Neuron (in vitro differentiated cells): ENCODE results near the gene ELFN2.

Experiments
- H2AFZ ChIP-seq: one replicate; pipeline ENCODE4 v1.6.1; 2013; ENCODE audit warnings: low read depth, mild to moderate bottlenecking, inconsistent platforms, low read length, moderate library complexity
- H3K27me3 ChIP-seq: one replicate; pipeline ENCODE4 v1.6.1; 2013; ENCODE audit warnings: low read length; ENCODE audit not compliant: insufficient read depth
- H3K36me3 ChIP-seq: one replicate; pipeline ENCODE4 v1.6.1; 2013; ENCODE audit warnings: low read length; ENCODE audit not compliant: insufficient read depth
- H3K4me1 ChIP-seq: one replicate; pipeline ENCODE4 v1.6.1; 2013; ENCODE audit warnings: low read length; ENCODE audit not compliant: insufficient read depth
- H3K4me3 ChIP-seq: 2 replicates; pipeline ENCODE4 v1.5.1; 2013; ENCODE audit warnings: mild to moderate bottlenecking, low read length, moderate library complexity
- H3K9me3 ChIP-seq: one replicate; pipeline ENCODE4 v1.6.1; 2013; ENCODE audit warnings: low read length

The ELFN2 gene

DNA sequence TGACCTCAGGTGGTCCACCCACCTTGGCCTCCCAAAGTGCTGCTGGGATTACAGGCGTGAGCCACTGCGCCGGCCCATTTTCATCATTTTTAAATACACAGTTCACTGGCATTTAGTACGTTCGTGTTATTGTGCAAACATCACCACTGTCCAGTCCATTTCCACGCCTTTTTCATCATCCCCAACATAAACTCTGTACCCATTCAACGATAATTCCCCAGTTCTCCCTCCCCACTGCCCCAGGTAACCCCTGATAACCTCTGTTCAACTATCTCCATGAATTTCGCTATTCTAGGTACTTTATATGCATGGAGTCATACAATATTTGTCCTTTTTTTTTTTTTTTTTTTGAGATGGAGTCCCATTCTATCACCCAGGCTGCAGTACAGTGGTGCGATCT lies 18.2 kb upstream of the ELFN2 start:
- Histone ChIP-seq H3K9me3 (peaks cover 4% of the 10 kb centered on the region), H3K36me3 (no peaks in the 10 kb centered on the region), H2AFZ (no peak overlapping the region), H3K4me1 (no peaks in the 10 kb centered on the region), H3K4me3 (no peak overlapping the region), H3K27me3 (peaks cover 8% of the 10 kb centered on the region)

GRCh38 chr22:37443977-37444376 lies 16.7 kb upstream of the ELFN2 start:
- no peaks in the 10 kb centered on the region for H3K4me1 ChIP-seq
- H3K9me3 ChIP-seq, result peaks cover 4% of the 10 kb centered on the region
- no peaks in the 10 kb centered on the region for H3K36me3 ChIP-seq
- H3K4me3 ChIP-seq, result no peak overlapping the region
- no peak overlapping the region for H2AFZ ChIP-seq
- peaks cover 3% of the 10 kb centered on the region for H3K27me3 ChIP-seq

DNA sequence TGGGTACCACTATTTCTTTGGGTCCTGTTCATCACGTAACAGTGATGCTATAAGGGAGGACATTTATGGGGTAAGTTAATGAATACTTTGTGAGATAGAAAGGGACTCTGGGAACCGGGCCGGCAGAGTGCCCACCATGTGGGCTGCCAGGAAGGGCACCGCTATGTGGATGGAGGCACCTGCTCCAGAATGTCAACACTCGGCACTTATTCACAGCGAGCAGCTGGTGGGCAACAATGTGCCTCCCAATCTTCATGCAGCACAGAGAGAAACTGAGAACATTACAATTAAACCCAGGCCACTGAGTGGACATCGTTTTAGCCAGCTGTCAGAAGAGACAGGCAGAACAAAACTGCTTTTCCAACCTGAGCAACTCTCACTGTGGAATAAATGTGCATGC lies 15.8 kb upstream of the ELFN2 start:
- no peaks in the 10 kb centered on the region for H3K36me3 ChIP-seq
- H3K9me3 ChIP-seq, result peaks cover 4% of the 10 kb centered on the region
- no peaks in the 10 kb centered on the region for H3K27me3 ChIP-seq
- no peak overlapping the region for H2AFZ ChIP-seq
- no peak overlapping the region for H3K4me3 ChIP-seq
- no peaks in the 10 kb centered on the region for H3K4me1 ChIP-seq

- no peaks in the 10 kb centered on the region for H3K4me1 ChIP-seq
- H3K4me3 ChIP-seq, result no peak overlapping the region
- no peaks in the 10 kb centered on the region for H3K36me3 ChIP-seq
- peaks cover 4% of the 10 kb centered on the region for H3K9me3 ChIP-seq
- H2AFZ ChIP-seq, result no peak overlapping the region
- no peaks in the 10 kb centered on the region for H3K27me3 ChIP-seq
These were observed 15.3 kb upstream of the ELFN2 start for GRCh38 chr22:37442537-37442936.

DNA sequence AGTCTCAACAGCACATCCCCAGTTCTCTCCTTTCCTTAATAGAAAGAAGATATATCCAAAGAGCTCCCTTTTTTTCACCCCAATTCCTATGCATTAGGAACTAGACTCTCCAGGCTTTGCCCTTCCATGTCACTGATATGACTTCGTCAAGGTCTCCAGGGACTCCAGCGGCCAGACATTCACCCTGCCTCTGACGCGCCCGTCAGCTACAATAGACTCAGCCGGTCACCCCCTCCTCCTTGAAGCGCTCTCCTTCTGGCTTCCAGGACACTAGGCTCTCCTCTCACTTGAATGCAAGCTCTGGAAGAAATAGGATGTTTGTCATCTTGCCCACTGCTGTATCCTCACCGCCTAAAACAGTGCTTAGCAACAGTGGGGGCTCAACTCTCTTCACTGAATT lies 14.9 kb upstream of the ELFN2 start:
- Histone ChIP-seq H3K4me1 (no peaks in the 10 kb centered on the region), H3K36me3 (no peaks in the 10 kb centered on the region), H3K4me3 (no peak overlapping the region), H3K9me3 (peaks cover 4% of the 10 kb centered on the region), H3K27me3 (no peaks in the 10 kb centered on the region), H2AFZ (no peak overlapping the region)

GRCh38 chr22:37440875-37441274 lies 13.6 kb upstream of the ELFN2 start:
- no peaks in the 10 kb centered on the region for H3K27me3 ChIP-seq
- H3K4me1 ChIP-seq, result no peaks in the 10 kb centered on the region
- H3K9me3 ChIP-seq, result peaks cover 4% of the 10 kb centered on the region
- H3K4me3 ChIP-seq, result no peak overlapping the region
- no peaks in the 10 kb centered on the region for H3K36me3 ChIP-seq
- no peak overlapping the region for H2AFZ ChIP-seq

DNA sequence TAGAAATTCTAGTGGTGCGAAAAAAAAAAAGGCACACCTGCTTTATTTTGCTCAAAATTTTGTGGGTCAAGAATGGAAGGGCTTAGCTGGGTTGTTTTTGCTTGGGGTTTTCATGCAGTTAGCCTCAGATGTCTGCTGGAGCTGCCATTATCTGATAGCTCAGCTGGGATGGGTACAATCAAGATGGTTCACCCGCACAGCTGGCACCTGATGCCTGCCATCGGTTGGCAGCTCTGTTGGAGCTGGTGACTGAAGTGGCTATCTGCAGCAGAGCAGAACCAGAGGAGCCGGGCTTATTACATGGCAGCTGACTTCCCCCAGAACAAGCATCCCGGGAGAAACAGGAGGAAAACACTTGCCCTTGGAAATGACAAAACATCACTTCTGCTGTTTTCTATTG lies 12.1 kb upstream of the ELFN2 start:
- H3K27me3 ChIP-seq, result peaks cover 9% of the 10 kb centered on the region
- no peak overlapping the region for H2AFZ ChIP-seq
- H3K4me3 ChIP-seq, result no peak overlapping the region
- no peaks in the 10 kb centered on the region for H3K4me1 ChIP-seq
- peaks cover 4% of the 10 kb centered on the region for H3K9me3 ChIP-seq
- no peaks in the 10 kb centered on the region for H3K36me3 ChIP-seq

DNA sequence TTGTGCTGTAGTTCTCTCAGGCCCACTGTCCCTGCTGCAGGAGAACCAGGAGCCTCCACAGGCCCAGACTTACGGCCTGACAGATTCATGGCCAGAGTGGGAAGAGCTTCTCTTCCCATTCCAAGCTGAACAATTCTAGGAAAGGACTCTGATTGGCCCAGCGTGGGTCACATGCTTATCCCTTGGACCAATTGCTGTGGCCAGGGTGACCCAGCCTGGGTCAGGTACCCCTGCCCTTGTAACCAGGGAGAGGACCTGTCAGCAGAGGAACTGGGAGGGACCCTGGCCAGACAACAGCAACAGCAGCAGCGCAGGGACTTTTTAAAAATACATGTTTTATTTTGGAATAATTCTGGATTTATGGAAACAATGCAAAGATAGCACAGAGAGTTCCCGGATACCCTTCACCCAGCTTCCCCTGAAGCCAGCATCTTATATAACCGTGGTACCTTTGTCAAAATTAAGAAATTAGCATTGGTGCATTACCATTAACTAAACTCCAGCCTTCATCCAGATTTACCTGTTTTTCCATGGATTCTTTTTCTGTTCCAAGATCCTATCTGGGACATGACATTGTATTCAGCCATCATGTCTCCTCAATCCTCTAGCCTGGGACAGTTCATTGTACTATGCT lies 8.8 kb upstream of the ELFN2 start:
- peaks cover 6% of the 10 kb centered on the region for H3K9me3 ChIP-seq
- H2AFZ ChIP-seq, result no peak overlapping the region
- H3K4me3 ChIP-seq, result no peak overlapping the region
- H3K36me3 ChIP-seq, result no peaks in the 10 kb centered on the region
- peaks cover 3% of the 10 kb centered on the region for H3K4me1 ChIP-seq
- H3K27me3 ChIP-seq, result peaks cover 27% of the 10 kb centered on the region

- Histone ChIP-seq H3K9me3 (peaks cover 2% of the 10 kb centered on the region), H3K4me1 (peaks cover 3% of the 10 kb centered on the region), H3K4me3 (no peak overlapping the region), H3K36me3 (no peaks in the 10 kb centered on the region), H3K27me3 (peaks cover 38% of the 10 kb centered on the region), H2AFZ (no peak overlapping the region)
These were observed 6.5 kb upstream of the ELFN2 start for GRCh38 chr22:37433786-37434185.

DNA sequence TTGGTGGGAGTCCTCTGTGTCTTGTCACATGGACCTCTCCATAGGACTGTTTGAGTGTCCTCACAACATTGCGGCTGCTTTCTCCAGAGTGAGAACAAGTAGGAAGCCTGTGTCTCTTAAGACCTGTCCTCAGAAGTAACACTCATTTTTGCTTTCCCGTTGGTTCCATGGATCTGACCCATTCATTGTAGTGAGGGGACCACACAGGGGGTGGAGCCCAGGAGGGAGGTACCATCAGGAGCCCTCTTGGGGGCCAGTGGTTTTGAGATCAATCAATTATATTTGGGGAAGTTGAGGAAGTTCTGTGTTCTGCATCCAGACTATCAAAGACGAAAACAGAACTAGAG lies 5.4 kb upstream of the ELFN2 start:
- peaks cover 2% of the 10 kb centered on the region for H3K9me3 ChIP-seq

GRCh38 chr22:37431801-37432707 lies 4.8 kb upstream of the ELFN2 start:
- Histone ChIP-seq H3K4me1 (peaks cover 3% of the 10 kb centered on the region), H3K36me3 (no peaks in the 10 kb centered on the region), H3K4me3 (no peak overlapping the region), H3K27me3 (peaks cover 56% of the 10 kb centered on the region), H3K9me3 (peaks cover 2% of the 10 kb centered on the region), H2AFZ (no peak overlapping the region)

More for the DNA sequence above, 5.4 kb upstream of the ELFN2 start:
- Histone ChIP-seq H3K36me3 (no peaks in the 10 kb centered on the region), H2AFZ (no peak overlapping the region), H3K4me1 (peaks cover 3% of the 10 kb centered on the region), H3K4me3 (no peak overlapping the region), H3K27me3 (peaks cover 49% of the 10 kb centered on the region)

DNA sequence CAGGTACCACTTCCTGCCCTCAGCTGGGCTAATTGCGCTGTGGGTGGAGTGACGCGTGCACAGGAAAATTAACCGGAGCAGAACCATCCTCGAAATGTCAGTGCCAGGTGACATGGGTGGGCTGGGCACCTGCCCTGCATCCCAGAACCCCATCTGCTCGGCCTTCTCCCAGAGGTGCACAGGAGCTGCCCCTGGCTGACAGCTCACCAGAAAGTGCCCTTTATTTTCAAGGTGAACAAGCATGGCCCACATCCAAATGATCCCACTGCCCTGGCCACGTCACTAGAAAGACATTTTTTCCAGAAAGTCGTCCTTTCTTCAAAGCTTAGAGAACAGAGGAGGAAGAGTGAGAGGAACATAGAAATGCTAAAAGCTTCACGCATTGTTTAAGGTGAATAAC lies 4.1 kb upstream of the ELFN2 start:
- Histone ChIP-seq H3K4me1 (peaks cover 3% of the 10 kb centered on the region), H3K36me3 (no peaks in the 10 kb centered on the region), H2AFZ (no peak overlapping the region), H3K9me3 (peaks cover 2% of the 10 kb centered on the region), H3K4me3 (no peak overlapping the region), H3K27me3 (peaks cover 62% of the 10 kb centered on the region)

- Histone ChIP-seq H3K27me3 (peaks cover 66% of the 10 kb centered on the region), H3K4me1 (peaks cover 5% of the 10 kb centered on the region), H3K4me3 (no peak overlapping the region), H3K36me3 (no peaks in the 10 kb centered on the region), H2AFZ (no peak overlapping the region), H3K9me3 (peaks cover 2% of the 10 kb centered on the region)
These were observed 3.7 kb upstream of the ELFN2 start for GRCh38 chr22:37430941-37431340.
